Measurements from ENCODE around the gene ARHGEF40. TPM values are rescaled to one million over a fixed set of nuclear protein-coding genes. Genes with fewer than 3 reads are reported as not detected.

The ARHGEF40 gene
- total RNA-seq, 2 experiments from 2014 or later, result 1.2 to 1.3 TPM

DNA sequence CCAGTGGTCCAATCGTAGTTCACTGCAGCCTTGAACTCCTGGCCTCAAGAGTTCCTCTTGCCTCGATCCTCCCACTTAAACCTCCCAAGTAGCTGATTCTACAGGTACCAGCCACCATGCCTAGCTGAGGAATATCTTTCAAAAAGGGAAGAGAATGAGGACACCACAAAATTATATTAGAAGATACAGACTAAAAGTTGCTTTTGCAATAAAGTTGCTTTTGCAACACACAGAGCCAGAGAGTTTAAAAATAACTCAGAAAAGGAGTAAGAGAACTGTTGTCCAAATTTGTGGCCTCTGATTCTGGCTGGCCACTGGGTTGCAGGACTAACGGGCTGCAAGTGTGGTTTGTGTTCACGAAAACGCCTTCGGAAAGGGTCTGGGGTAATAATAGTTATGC lies 50.6 kb downstream of the ARHGEF40 start:
- ATAC-seq (ENCODE audit: poor library complexity), result no peak
- H3K27ac ChIP-seq (ENCODE audit: low read depth in 1 of 2, low read length in 2 of 2), result no peak overlapping the region
- H3K4me3 Mint-ChIP-seq, result no peak overlapping the region

DNA sequence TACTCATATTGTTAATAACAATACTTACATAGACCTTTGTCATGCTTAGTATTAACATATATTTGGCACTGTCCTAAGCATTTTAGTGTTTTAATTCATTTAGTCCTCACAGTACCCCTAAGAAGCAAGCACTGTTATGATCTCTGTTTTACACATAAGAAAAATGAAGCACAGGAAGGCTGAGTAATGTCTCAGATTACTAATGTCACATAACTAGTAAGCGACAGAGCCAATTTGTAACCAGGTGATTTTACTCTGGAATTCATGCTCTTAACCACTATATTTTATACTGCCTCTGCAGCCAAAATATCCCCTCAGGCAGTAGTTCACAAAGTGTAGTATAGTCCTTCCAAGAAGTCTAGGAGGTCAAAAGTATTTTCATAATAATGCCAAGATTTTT lies 51.0 kb downstream of the ARHGEF40 start:
- H3K27ac ChIP-seq (ENCODE audit: low read depth in 1 of 2, low read length in 2 of 2), result no peak overlapping the region
- CTCF ChIA-PET, result no interaction called here

More for the DNA sequence above, 50.6 kb downstream of the ARHGEF40 start:
- no peak for DNase-seq
- Mint-ChIP-seq H3K9me3 (no peaks in the 10 kb centered on the region), H3K27me3 (peaks cover 47% of the 10 kb centered on the region), H3K36me3 (ENCODE audit: low read depth) (no peaks in the 10 kb centered on the region), H3K27ac (no peak overlapping the region), H3K4me1 (ENCODE audit: low read depth) (no peaks in the 10 kb centered on the region)
- TF ChIP-seq, protein P1, sequence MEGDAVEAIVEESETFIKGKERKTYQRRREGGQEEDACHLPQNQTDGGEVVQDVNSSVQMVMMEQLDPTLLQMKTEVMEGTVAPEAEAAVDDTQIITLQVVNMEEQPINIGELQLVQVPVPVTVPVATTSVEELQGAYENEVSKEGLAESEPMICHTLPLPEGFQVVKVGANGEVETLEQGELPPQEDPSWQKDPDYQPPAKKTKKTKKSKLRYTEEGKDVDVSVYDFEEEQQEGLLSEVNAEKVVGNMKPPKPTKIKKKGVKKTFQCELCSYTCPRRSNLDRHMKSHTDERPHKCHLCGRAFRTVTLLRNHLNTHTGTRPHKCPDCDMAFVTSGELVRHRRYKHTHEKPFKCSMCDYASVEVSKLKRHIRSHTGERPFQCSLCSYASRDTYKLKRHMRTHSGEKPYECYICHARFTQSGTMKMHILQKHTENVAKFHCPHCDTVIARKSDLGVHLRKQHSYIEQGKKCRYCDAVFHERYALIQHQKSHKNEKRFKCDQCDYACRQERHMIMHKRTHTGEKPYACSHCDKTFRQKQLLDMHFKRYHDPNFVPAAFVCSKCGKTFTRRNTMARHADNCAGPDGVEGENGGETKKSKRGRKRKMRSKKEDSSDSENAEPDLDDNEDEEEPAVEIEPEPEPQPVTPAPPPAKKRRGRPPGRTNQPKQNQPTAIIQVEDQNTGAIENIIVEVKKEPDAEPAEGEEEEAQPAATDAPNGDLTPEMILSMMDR (IDR thresholded peaks at IDR 0.05), result no peak
- CTCF ChIA-PET, result no interaction called here
- Histone ChIP-seq H3K9me3 (ENCODE audit: control insufficient read depth in 1 of 2, insufficient read depth in 1 of 2, low read length in 2 of 2) (peaks cover 0 to 3% of the 10 kb centered on the region in 2 experiments), H3K27me3 (ENCODE audit: control insufficient read depth in 1 of 2, insufficient read depth in 2 of 2, low read length in 2 of 2) (peaks cover 3 to 9% of the 10 kb centered on the region in 2 experiments), H3K36me3 (ENCODE audit: insufficient read depth, low read length) (no peaks in the 10 kb centered on the region), H3K4me1 (ENCODE audit: insufficient read depth, low read length) (no peaks in the 10 kb centered on the region), H3K4me3 (ENCODE audit: low read length) (no peak overlapping the region)
- intact Hi-C loops (cut with DNase I, micrococcal nuclease), result no loop called here
- POLR2A ChIA-PET, result no interaction called here

DNA sequence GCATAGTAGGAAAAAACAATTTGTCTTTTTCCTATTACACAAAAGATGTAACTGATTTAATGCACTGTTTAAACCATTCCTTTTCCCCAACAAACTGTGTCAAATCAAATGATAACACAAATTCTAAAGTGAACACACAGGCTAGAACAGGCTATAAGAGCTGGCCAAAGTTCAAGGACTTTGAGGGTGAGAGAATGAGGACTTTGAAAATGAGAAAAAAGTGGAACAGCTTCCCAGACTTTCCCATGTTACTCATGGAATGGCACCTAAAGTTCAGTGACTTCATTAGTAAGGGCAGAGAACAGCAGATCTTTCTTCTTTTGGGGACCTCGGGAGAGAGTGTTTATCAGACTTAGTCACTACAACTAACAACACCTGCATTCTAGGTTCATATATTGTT lies 53.3 kb downstream of the ARHGEF40 start:
- CTCF ChIA-PET, result interaction anchor here (1.4 to 1.5 kb wide), 2 partner anchors 20 to 83 kb away, joined by 3 to 4 read pairs; no protein-coding TSS in a partner anchor
- H3K27ac Mint-ChIP-seq, result no peak overlapping the region
- H3K9me3 Mint-ChIP-seq, result no peaks in the 10 kb centered on the region
- no peaks in the 10 kb centered on the region for H3K4me1 Mint-ChIP-seq (ENCODE audit: low read depth)
- Histone ChIP-seq H3K9me3 (ENCODE audit: control insufficient read depth in 1 of 2, insufficient read depth in 1 of 2, low read length in 2 of 2) (peaks cover 0 to 3% of the 10 kb centered on the region in 2 experiments), H3K36me3 (ENCODE audit: insufficient read depth, low read length) (no peaks in the 10 kb centered on the region), H3K4me3 (ENCODE audit: low read length) (no peak overlapping the region), H3K27me3 (ENCODE audit: control insufficient read depth in 1 of 2, insufficient read depth in 2 of 2, low read length in 2 of 2) (peaks cover 3 to 9% of the 10 kb centered on the region in 2 experiments), H3K27ac (ENCODE audit: low read depth in 1 of 2, low read length in 2 of 2) (no peak overlapping the region), H3K4me1 (ENCODE audit: insufficient read depth, low read length) (no peaks in the 10 kb centered on the region)
- no peak for DNase-seq
- H3K36me3 Mint-ChIP-seq (ENCODE audit: low read depth), result no peaks in the 10 kb centered on the region
- intact Hi-C loops (cut with DNase I, micrococcal nuclease), result no loop called here
- ATAC-seq (ENCODE audit: poor library complexity), result no peak
- peaks cover 59% of the 10 kb centered on the region for H3K27me3 Mint-ChIP-seq
- TF ChIP-seq, protein P1 (IDR thresholded peaks at IDR 0.05), result no peak
- H3K4me3 Mint-ChIP-seq, result no peak overlapping the region
- POLR2A ChIA-PET, result no interaction called here

More for the DNA sequence above, 51.0 kb downstream of the ARHGEF40 start:
- Mint-ChIP-seq H3K9me3 (no peaks in the 10 kb centered on the region), H3K27ac (no peak overlapping the region), H3K27me3 (peaks cover 51% of the 10 kb centered on the region), H3K4me3 (no peak overlapping the region), H3K36me3 (ENCODE audit: low read depth) (no peaks in the 10 kb centered on the region), H3K4me1 (ENCODE audit: low read depth) (no peaks in the 10 kb centered on the region)
- intact Hi-C loops (cut with DNase I, micrococcal nuclease), result no loop called here
- Histone ChIP-seq H3K4me3 (ENCODE audit: low read length) (no peak overlapping the region), H3K9me3 (ENCODE audit: control insufficient read depth in 1 of 2, insufficient read depth in 1 of 2, low read length in 2 of 2) (peaks cover 0 to 3% of the 10 kb centered on the region in 2 experiments), H3K4me1 (ENCODE audit: insufficient read depth, low read length) (no peaks in the 10 kb centered on the region), H3K36me3 (ENCODE audit: insufficient read depth, low read length) (no peaks in the 10 kb centered on the region), H3K27me3 (ENCODE audit: control insufficient read depth in 1 of 2, insufficient read depth in 2 of 2, low read length in 2 of 2) (peaks cover 3 to 9% of the 10 kb centered on the region in 2 experiments)
- DNase-seq, result no peak
- TF ChIP-seq, protein P1 (IDR thresholded peaks at IDR 0.05), result no peak
- no peak for ATAC-seq (ENCODE audit: poor library complexity)
- POLR2A ChIA-PET, result no interaction called here
